ENCODE data around the gene PPP1CC. TPM values are rescaled to one million over a fixed set of nuclear protein-coding genes. Genes with fewer than 3 reads are reported as not detected.
"Not testable (repeated sequence)": the region's sequence is repeated elsewhere in the genome, so short reads cannot be mapped to it uniquely, and the experiment has no call there.

Gene PPP1CC
- total RNA-seq, 1 donor from 2014 or later: 244 TPM

DNA sequence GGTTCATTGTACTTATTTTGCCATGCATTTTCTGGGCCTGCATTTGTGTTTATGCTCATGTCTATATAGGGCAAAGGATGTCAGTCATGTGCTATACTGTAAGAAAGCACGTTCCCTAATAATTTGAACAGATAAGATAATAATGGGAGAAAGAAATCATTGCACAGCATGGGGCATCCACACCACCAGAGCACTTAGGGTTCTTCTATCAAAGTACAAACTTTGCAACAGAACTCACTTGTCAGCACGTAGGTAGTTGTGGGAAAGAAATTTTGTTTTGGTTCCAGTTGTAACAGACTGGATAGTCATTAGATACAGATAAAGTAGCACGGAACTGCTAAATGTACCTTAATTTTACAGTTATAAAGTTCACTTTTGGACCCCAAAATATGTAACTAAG, 10.1 kb downstream of the PPP1CC start:
- no peaks in the 10 kb centered on the region for H3K27me3 Mint-ChIP-seq (ENCODE audit: low read depth)
- peaks cover 75% of the 10 kb centered on the region for H3K36me3 Mint-ChIP-seq (ENCODE audit: low read depth)
- peaks cover 53% of the 10 kb centered on the region for H3K4me1 Mint-ChIP-seq (ENCODE audit: low read depth)
- H3K4me3 Mint-ChIP-seq (ENCODE audit: low read depth): no peak overlapping the region
- no peaks in the 10 kb centered on the region for H3K9me3 Mint-ChIP-seq
- intact Hi-C loops (cut with micrococcal nuclease): no loop called here
- H3K27ac Mint-ChIP-seq: no peak overlapping the region
- DNase-seq (ENCODE audit: low spot score): no peak

DNA sequence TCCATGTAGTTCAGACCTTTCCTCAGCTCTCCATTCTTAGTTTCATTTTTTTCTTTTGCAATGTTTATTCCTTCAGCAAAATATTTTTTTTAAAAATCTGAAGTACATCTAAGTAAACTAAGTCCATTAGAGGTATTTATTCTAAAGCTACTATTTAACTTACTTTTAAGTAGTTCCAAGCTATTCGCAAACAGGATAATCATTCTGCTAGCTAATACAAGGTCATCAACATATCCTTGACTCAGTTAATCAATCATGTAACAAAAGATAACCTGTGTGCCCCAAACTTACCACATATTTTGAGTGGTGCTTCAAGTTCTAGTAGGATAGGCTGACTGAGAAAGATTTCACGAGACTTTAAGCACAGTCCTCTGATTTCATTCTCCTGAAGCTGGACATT, 11.2 kb downstream of the PPP1CC start:
- H3K27ac Mint-ChIP-seq: peak overlapping the region; percentile 28
- H3K4me3 Mint-ChIP-seq (ENCODE audit: low read depth): no peak overlapping the region
- H3K36me3 Mint-ChIP-seq (ENCODE audit: low read depth): peaks cover 82% of the 10 kb centered on the region
- no peak for DNase-seq (ENCODE audit: low spot score)
- intact Hi-C loops (cut with micrococcal nuclease): no loop called here
- H3K27me3 Mint-ChIP-seq (ENCODE audit: low read depth): no peaks in the 10 kb centered on the region
- peaks cover 50% of the 10 kb centered on the region for H3K4me1 Mint-ChIP-seq (ENCODE audit: low read depth)
- H3K9me3 Mint-ChIP-seq: no peaks in the 10 kb centered on the region

DNA sequence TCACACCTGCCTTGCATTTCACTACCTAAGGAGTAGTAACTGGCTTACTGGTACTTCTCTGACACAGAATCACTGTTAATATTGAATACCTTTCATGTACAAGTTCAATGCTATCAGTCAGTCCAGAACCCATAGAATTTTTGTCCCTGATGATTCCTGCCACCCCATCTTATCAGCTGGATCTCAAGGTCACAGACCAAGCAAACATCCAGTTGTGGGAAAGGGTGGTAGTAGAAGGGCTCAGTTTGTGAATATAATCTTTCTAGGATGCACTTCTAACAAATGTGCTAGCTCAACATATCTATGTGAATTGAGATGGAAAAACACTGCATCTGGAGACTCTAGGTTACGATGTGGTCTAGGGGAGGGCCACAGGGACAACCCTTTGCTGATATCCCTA, 14.1 kb downstream of the PPP1CC start:
- H3K4me3 Mint-ChIP-seq (ENCODE audit: low read depth): no peak overlapping the region
- H3K27ac Mint-ChIP-seq: peak overlapping the region; percentile 17
- H3K9me3 Mint-ChIP-seq: no peaks in the 10 kb centered on the region
- H3K27me3 Mint-ChIP-seq (ENCODE audit: low read depth): no peaks in the 10 kb centered on the region
- H3K4me1 Mint-ChIP-seq (ENCODE audit: low read depth): peaks cover 47% of the 10 kb centered on the region
- intact Hi-C loops (cut with micrococcal nuclease): no loop called here
- peaks cover 84% of the 10 kb centered on the region for H3K36me3 Mint-ChIP-seq (ENCODE audit: low read depth)
- no peak for DNase-seq (ENCODE audit: low spot score)

GRCh38 chr12:110726708-110727369, 15.9 kb downstream of the PPP1CC start:
- Mint-ChIP-seq H3K4me3 (ENCODE audit: low read depth) (no peak overlapping the region), H3K27ac (peak overlapping the region; percentile 80), H3K36me3 (ENCODE audit: low read depth) (peaks cover 83% of the 10 kb centered on the region), H3K27me3 (ENCODE audit: low read depth) (no peaks in the 10 kb centered on the region), H3K4me1 (ENCODE audit: low read depth) (peaks cover 38% of the 10 kb centered on the region), H3K9me3 (no peaks in the 10 kb centered on the region)
- DNase-seq (ENCODE audit: low spot score): no peak
- intact Hi-C loops (cut with micrococcal nuclease): no loop called here

DNA sequence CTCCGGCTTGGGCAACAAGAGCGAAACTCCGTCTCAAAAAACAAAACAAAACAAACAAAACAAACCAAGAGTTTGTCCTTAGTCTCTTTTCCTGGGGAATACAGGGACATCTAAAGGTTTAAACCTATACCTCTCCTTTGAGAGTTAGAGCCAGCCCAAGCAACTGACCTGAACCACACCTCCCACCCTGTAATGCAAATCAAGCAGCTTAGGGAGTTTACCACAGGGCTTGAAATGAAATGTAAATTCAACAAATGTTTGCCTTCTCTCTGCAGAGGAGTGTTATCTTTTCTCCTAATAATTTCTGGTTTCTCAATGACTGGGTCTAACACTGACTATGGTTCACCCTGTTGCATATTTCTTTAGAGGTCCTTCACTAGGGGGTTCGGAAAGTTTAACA, 16.7 kb downstream of the PPP1CC start:
- H3K9me3 Mint-ChIP-seq: no peaks in the 10 kb centered on the region
- no peak for DNase-seq (ENCODE audit: low spot score)
- no peak overlapping the region for H3K4me3 Mint-ChIP-seq (ENCODE audit: low read depth)
- H3K27me3 Mint-ChIP-seq (ENCODE audit: low read depth): no peaks in the 10 kb centered on the region
- peaks cover 83% of the 10 kb centered on the region for H3K36me3 Mint-ChIP-seq (ENCODE audit: low read depth)
- intact Hi-C loops (cut with micrococcal nuclease): no loop called here
- peak overlapping the region; percentile 46 for H3K27ac Mint-ChIP-seq
- H3K4me1 Mint-ChIP-seq (ENCODE audit: low read depth): peaks cover 30% of the 10 kb centered on the region

DNA sequence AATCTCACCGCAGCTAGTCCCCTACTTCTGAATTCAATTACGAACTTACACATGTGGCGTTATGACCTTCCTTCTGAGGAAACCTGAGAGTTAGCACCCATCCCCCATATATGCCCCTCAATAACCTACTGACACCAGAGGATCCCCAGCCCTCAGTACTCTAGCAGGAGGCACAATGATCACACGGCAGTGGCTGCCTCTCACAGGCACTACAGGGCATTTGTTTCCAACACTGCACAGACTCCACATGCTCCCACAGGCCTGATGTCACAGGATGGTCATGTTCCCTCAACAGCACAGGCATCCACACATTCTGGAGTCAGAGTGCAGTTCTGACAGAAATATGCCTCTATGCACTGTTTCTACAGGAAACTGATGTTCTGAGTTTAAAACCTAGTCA, 17.4 kb downstream of the PPP1CC start:
- H3K36me3 Mint-ChIP-seq (ENCODE audit: low read depth): peaks cover 83% of the 10 kb centered on the region
- peak overlapping the region; percentile 4 for H3K27ac Mint-ChIP-seq
- intact Hi-C loops (cut with micrococcal nuclease): no loop called here
- H3K27me3 Mint-ChIP-seq (ENCODE audit: low read depth): no peaks in the 10 kb centered on the region
- peaks cover 24% of the 10 kb centered on the region for H3K4me1 Mint-ChIP-seq (ENCODE audit: low read depth)
- no peaks in the 10 kb centered on the region for H3K9me3 Mint-ChIP-seq
- no peak for DNase-seq (ENCODE audit: low spot score)
- H3K4me3 Mint-ChIP-seq (ENCODE audit: low read depth): no peak overlapping the region

DNA sequence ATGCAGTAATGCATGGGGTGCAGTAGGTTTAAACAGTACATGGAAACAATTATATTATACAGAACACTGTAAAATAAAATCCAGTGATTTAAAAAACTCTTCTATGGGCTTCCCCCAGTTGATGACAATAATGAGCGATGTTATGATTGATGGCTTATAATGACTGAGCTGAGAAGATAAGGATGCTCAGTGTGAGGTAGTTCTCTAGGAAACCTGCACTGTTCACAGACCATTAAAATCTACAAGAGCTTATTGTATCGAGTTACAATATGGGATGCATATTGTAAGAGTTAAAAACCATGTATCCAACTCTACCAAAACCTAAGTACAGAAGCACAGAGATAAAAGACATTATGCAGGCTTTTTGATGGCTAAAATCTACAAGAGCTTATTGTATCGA, 19.8 kb downstream of the PPP1CC start:
- H3K9me3 Mint-ChIP-seq; H3K4me3 Mint-ChIP-seq (ENCODE audit: low read depth); DNase-seq (ENCODE audit: low spot score); H3K27ac Mint-ChIP-seq; intact Hi-C loops (cut with micrococcal nuclease); H3K27me3 Mint-ChIP-seq (ENCODE audit: low read depth): not testable (repeated sequence)
- Mint-ChIP-seq H3K4me1 (ENCODE audit: low read depth) (peaks cover 23% of the 10 kb centered on the region), H3K36me3 (ENCODE audit: low read depth) (peaks cover 92% of the 10 kb centered on the region)

DNA sequence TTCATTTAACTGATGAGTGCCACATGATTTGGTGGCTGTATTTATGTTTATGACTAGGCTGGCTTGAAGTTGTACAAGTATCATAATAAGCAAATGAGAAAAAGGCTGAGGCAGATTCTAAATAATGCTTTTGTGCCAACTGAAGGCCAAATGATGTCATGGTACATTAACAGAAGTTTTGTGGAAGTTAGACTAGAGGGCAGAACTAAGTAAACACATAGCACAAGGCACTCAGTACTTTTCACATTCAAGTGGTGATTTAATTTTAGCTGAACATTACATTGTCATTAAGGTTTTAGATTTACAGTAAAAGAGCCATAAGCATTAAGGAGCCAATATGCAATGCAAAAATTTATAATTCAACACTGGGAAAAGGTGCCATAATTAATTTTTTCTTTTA, 21.1 kb downstream of the PPP1CC start:
- Mint-ChIP-seq H3K9me3 (no peaks in the 10 kb centered on the region), H3K4me1 (ENCODE audit: low read depth) (peaks cover 22% of the 10 kb centered on the region)
- intact Hi-C loops (cut with micrococcal nuclease): no loop called here

DNA sequence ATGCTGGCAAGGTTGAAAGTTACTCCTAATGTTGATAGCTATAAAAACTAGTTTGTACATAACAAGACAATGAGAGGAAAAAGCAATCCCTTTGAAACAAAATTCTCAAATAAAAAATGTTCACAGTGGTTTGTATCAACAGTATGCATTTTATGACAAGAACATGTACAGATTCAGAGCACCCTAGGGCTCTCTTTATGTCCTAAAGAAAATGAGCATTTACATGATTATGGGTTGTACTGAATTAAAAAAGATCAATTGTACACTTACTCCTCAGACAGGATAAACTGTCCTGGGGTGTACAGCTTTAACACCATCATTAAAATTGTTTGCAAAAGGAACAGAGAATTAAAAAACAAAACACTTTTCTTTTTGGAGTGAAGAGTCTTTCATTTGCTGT, 22.2 kb downstream of the PPP1CC start:
- DNase-seq (ENCODE audit: low spot score): no peak
- no peaks in the 10 kb centered on the region for H3K27me3 Mint-ChIP-seq (ENCODE audit: low read depth)
- H3K36me3 Mint-ChIP-seq (ENCODE audit: low read depth): peaks cover 85% of the 10 kb centered on the region
- no peaks in the 10 kb centered on the region for H3K9me3 Mint-ChIP-seq
- intact Hi-C loops (cut with micrococcal nuclease): no loop called here
- no peak overlapping the region for H3K4me3 Mint-ChIP-seq (ENCODE audit: low read depth)
- H3K4me1 Mint-ChIP-seq (ENCODE audit: low read depth): peaks cover 19% of the 10 kb centered on the region
- H3K27ac Mint-ChIP-seq: no peak overlapping the region

More for the DNA sequence above, 21.1 kb downstream of the PPP1CC start:
- H3K27ac Mint-ChIP-seq: no peak overlapping the region
- H3K27me3 Mint-ChIP-seq (ENCODE audit: low read depth): no peaks in the 10 kb centered on the region
- no peak for DNase-seq (ENCODE audit: low spot score)
- peaks cover 93% of the 10 kb centered on the region for H3K36me3 Mint-ChIP-seq (ENCODE audit: low read depth)
- no peak overlapping the region for H3K4me3 Mint-ChIP-seq (ENCODE audit: low read depth)

DNA sequence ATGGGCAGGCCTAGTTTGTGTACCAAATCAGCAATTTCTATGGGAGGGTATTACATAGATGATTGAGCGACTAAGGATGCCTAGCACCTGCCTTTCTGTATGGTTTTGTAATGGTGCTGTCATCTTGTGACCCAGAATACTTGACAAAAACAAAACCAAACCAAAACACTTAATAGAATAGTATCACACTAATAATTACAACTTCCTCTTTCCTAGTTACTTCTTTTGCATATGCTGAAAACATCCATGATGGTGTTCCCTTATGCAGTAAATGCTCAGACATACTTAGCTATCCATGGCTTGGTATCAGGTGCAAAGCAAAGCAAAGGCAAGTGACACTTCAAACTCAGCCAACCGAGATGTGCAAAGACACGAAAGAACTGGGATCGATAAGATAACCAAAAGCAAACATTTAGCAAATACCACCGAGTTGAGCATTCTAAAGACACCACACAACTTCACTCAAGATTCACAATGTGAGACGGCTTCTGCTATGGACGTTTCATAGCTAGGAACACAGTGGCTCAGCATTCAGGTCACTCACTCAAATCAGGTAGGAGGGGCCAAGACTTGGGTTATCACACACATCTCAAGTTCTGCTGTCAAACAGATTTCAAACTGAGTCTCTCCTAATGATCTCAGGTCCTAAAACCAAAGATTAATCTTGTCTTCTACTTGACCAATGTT, 24.3 kb downstream of the PPP1CC start:
- Mint-ChIP-seq H3K9me3 (no peaks in the 10 kb centered on the region), H3K4me1 (ENCODE audit: low read depth) (peaks cover 14% of the 10 kb centered on the region), H3K4me3 (ENCODE audit: low read depth) (no peak overlapping the region), H3K27ac (peak overlapping the region; percentile 2), H3K36me3 (ENCODE audit: low read depth) (peaks cover 65% of the 10 kb centered on the region), H3K27me3 (ENCODE audit: low read depth) (no peaks in the 10 kb centered on the region)
- no peak for DNase-seq (ENCODE audit: low spot score)
- intact Hi-C loops (cut with micrococcal nuclease): no loop called here

DNA sequence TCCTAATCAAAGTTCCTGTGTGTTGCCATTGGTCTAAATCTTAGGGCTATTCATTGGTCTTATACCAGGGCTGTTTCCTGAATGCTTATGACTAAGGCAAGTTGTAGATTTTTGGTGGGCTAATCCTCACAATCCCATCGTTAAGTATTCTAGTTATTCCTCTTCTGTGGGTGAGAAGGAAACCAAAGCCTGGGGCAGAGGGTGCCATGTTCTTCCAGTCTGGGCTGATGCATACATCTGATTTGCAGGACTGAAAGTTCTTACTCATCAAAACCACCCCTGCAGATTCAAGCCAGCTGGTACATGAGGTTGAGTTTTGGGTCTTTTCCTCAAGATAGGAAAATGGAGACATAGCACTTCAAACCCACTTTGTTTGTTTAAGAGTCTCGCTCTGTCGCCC, 25.7 kb downstream of the PPP1CC start:
- Mint-ChIP-seq H3K27me3 (ENCODE audit: low read depth) (no peaks in the 10 kb centered on the region), H3K4me3 (ENCODE audit: low read depth) (no peak overlapping the region), H3K27ac (no peak overlapping the region), H3K4me1 (ENCODE audit: low read depth) (peaks cover 12% of the 10 kb centered on the region), H3K36me3 (ENCODE audit: low read depth) (peaks cover 55% of the 10 kb centered on the region), H3K9me3 (no peaks in the 10 kb centered on the region)
- DNase-seq (ENCODE audit: low spot score): no peak
- intact Hi-C loops (cut with micrococcal nuclease): no loop called here

DNA sequence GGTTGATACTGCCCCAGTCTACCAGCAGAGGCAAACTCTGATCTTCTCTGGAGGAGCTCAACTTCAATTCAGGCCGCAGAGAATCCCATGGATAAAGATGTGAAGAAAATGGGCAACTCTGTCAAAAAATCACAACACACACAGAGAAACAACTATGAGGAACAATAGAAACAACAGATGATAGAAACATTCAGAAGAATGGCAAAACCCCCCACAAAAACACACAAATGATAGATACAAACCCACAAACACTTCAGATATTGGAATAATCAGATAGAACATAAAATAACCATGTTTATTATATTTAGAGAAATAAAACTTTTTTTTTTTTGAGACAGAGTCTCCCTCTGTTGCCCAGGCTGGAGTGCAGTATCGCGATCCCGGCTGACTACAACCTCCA, 33.8 kb downstream of the PPP1CC start:
- H3K27ac Mint-ChIP-seq: no peak overlapping the region
- intact Hi-C loops (cut with micrococcal nuclease): no loop called here

DNA sequence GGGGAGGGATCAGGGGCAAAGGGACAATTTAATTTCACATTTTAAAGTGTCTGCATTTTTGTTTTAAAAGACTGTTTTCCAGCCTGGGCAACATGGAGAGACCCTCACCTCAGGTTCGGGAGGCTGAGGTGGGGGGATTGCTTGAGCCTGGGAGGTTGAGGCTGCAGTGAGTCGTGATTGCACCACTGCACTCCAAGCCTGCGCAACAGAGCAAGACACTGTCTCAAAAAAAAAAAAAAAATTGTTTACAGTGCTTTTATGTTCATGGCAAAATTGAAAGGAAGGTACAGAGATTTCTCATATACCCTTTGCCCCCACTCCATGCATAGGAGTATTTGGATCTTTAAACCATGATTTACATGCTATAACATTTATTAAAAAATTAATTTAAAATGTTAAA, 37.4 kb downstream of the PPP1CC start:
- no peak for DNase-seq (ENCODE audit: low spot score)
- Mint-ChIP-seq H3K36me3 (ENCODE audit: low read depth) (no peaks in the 10 kb centered on the region), H3K4me3 (ENCODE audit: low read depth) (no peak overlapping the region), H3K27ac (no peak overlapping the region), H3K9me3 (no peaks in the 10 kb centered on the region), H3K4me1 (ENCODE audit: low read depth) (peaks cover 4% of the 10 kb centered on the region), H3K27me3 (ENCODE audit: low read depth) (no peaks in the 10 kb centered on the region)
- intact Hi-C loops (cut with micrococcal nuclease): no loop called here

More for the DNA sequence above, 33.8 kb downstream of the PPP1CC start:
- Mint-ChIP-seq H3K27me3 (ENCODE audit: low read depth) (no peaks in the 10 kb centered on the region), H3K4me3 (ENCODE audit: low read depth) (no peak overlapping the region), H3K36me3 (ENCODE audit: low read depth) (no peaks in the 10 kb centered on the region), H3K9me3 (no peaks in the 10 kb centered on the region), H3K4me1 (ENCODE audit: low read depth) (peaks cover 4% of the 10 kb centered on the region)
- DNase-seq (ENCODE audit: low spot score): no peak
